Body of pancreas (tissue), 4 donors: Measurements from ENCODE around the gene MMP24.

Experiments used
- CTCF ChIP-seq, 7 experiments: fragments of 450-650 bp in 4 of 7; fragments of 200-600 bp in 3 of 7; sonication (generic) in 3 of 7; IDR thresholded peaks; one replicate each; pipeline ENCODE4 v1.5.1; 2016 to 2019; ENCODE audit warnings: antibody characterized with exemption in 7 of 7
- POLR2A ChIP-seq, 3 donors: fragments of 450-650 bp; IDR thresholded peaks; one replicate each; pipeline ENCODE4 v1.6.1; 2016; ENCODE audit warnings: antibody characterized with exemption in 3 of 3, mild to moderate bottlenecking in 2 of 3

GRCh38 chr20:35215066-35215956, 11.2 kb upstream of the MMP24 start:
- TF ChIP-seq POLR2A (IDR thresholded peaks at IDR 0.05), result no peak
- no peak for TF ChIP-seq CTCF (IDR thresholded peaks at IDR 0.05)
